OCI-LY7 (cell line): Measurements from ENCODE around the gene IL11. TPM values are rescaled to one million over a fixed set of nuclear protein-coding genes. Genes with fewer than 3 reads are reported as not detected.
"Not testable (repeated sequence)": the region's sequence is repeated elsewhere in the genome, so short reads cannot be mapped to it uniquely, and the experiment has no call there.

ENCODE experiments used
- BruUV-seq: library from RNA; stranded (reverse); fragments of 400-500 nt; replicated peaks from 2 replicates; lab custom pipeline; 2021; lab: Mats Ljungman, UMichigan
- CTCF ChIA-PET: fragments of 300-600 bp; sonication (Branson Sonifier 250); formaldehyde crosslinking; loops from one replicate; lab custom pipeline; 2022; ENCODE audit warnings: antibody characterized with exemption; ENCODE audit not compliant: unreplicated experiment; lab: Charles Lee
- POLR2A ChIA-PET: fragments of 300-600 bp; sonication (Branson Sonifier 250); formaldehyde crosslinking; loops from one replicate; lab custom pipeline; 2022; ENCODE audit warnings: antibody characterized with exemption; lab: Charles Lee
- DNase-seq: peaks from one replicate; pipeline ENCODE4 v3.0.0-alpha.2; 2015; ENCODE audit warnings: low spot score
- H2AFZ ChIP-seq: fragments of 200-600 bp; sonication (generic), shearing (Covaris generic); 2 replicates; pipeline ENCODE4 v1.6.1; 2014; ENCODE audit warnings: mild to moderate bottlenecking, antibody characterized with exemption, low read length, moderate library complexity
- H3K27ac ChIP-seq: fragments of 200-600 bp; sonication (generic); 2 replicates; pipeline ENCODE4 v1.5.1; 2014; ENCODE audit warnings: mixed run types, low read depth, mild to moderate bottlenecking, moderate library complexity, low read length, inconsistent platforms; ENCODE audit not compliant: poor library complexity, severe bottlenecking
- H3K36me3 ChIP-seq: fragments of 200-600 bp; sonication (generic); 2 replicates; pipeline ENCODE4 v1.6.1; 2014; ENCODE audit warnings: mild to moderate bottlenecking, antibody characterized with exemption, low read length, moderate library complexity, mixed read lengths; ENCODE audit not compliant: insufficient read depth
- H3K4me1 ChIP-seq: fragments of 200-600 bp; sonication (generic); 2 replicates; pipeline ENCODE4 v1.5.1; 2014; ENCODE audit warnings: mild to moderate bottlenecking, low read length; ENCODE audit not compliant: insufficient read depth, poor library complexity, severe bottlenecking
- H3K4me2 ChIP-seq: fragments of 200-600 bp; sonication (generic); 2 replicates; pipeline ENCODE4 v1.6.1; 2014; ENCODE audit warnings: mild to moderate bottlenecking, low read length
- H3K4me3 ChIP-seq: fragments of 200-600 bp; sonication (generic); 2 replicates; pipeline ENCODE4 v1.5.1; 2014; ENCODE audit warnings: mild to moderate bottlenecking, low read depth, low read length; ENCODE audit not compliant: poor library complexity, severe bottlenecking
- H3K79me2 ChIP-seq: fragments of 200-600 bp; sonication (generic); 2 replicates; pipeline ENCODE4 v1.6.1; 2016; ENCODE audit warnings: low read depth, mild to moderate bottlenecking, low read length, moderate library complexity, mixed read lengths; ENCODE audit not compliant: insufficient read depth
- H3K9me2 ChIP-seq: fragments of 200-600 bp; sonication (generic); 2 replicates; pipeline ENCODE4 v1.6.1; 2016; ENCODE audit warnings: mild to moderate bottlenecking, low read length, mixed read lengths; ENCODE audit not compliant: insufficient read depth
- H3K9me3 ChIP-seq: fragments of 200-600 bp; sonication (generic); 2 replicates; pipeline ENCODE4 v1.6.1; 2014; ENCODE audit warnings: mild to moderate bottlenecking, mixed run types, low read length, mixed read lengths
- H4K20me1 ChIP-seq: fragments of 200-600 bp; sonication (generic); 2 replicates; pipeline ENCODE4 v1.6.1; 2014; ENCODE audit warnings: mild to moderate bottlenecking, antibody characterized with exemption, low read length, moderate library complexity, mixed read lengths; ENCODE audit not compliant: insufficient read depth
- EZH2phosphoT487 ChIP-seq: fragments of 200-600 bp; sonication (generic); IDR thresholded peaks from 2 replicates; pipeline ENCODE4 v1.6.1; 2018; ENCODE audit warnings: low read depth, borderline replicate concordance, mild to moderate bottlenecking, mixed run types, antibody characterized with exemption, low read length, moderate library complexity, mixed read lengths
- intact Hi-C: fragments of 100-400 bp; cut with micrococcal nuclease; formaldehyde crosslinking; loops from one replicate; pipeline ENCODE4 v1.10.0; 2022; ENCODE audit not compliant: unreplicated experiment
- total RNA-seq, 2 experiments: library from RNA; depleted of rRNA in 1 of 2; stranded (reverse); fragments of >200 nt in 1 of 2; shearing (Covaris generic) in 1 of 2; gene quantifications; 2 replicates each; pipeline ENCODE4 v1.2.3, GENCODE V29; 2014 to 2022
- TF ChIP-seq, protein P1 (sequence below): fragments of 200-600 bp; sonication (generic); conservative IDR thresholded peaks from 2 replicates; pipeline ENCODE4 v1.5.1; 2014; ENCODE audit warnings: mild to moderate bottlenecking, antibody characterized with exemption, low read length, moderate library complexity, mixed read lengths

IL11 gene
- total RNA-seq, 2 experiments from 2014 or later = 0.32 to 0.46 TPM

DNA sequence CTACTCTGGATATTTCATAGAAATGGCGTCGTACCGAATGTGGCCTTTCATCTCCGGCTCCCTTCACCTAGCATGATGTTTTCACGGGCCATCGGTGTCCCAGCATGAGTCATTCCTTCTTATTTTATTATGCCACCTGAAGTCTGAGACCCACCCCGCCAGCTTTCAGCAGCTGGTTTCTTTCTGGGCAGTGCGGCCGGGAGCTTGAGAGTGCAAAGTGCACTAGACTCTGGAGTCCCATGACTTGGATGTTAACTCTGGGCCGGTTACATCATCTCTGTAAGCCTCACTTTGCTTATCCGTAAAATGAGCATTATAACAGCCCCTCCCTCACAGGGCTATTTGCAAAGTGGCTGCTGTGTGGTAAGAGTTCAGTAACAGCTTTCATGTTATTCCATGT lies 36.4 kb downstream of the IL11 start:
- Histone ChIP-seq H3K9me2 (no peaks in the 10 kb centered on the region), H3K4me1 (peaks cover 10% of the 10 kb centered on the region), H3K9me3 (no peaks in the 10 kb centered on the region), H3K27ac (no peak overlapping the region), H4K20me1 (no peaks in the 10 kb centered on the region), H2AFZ (no peak overlapping the region), H3K4me3 (no peak overlapping the region), H3K36me3 (no peaks in the 10 kb centered on the region), H3K79me2 (no peaks in the 10 kb centered on the region), H3K4me2 (no peak overlapping the region)
- CTCF ChIA-PET = no interaction called here
- no peak for TF ChIP-seq EZH2phosphoT487
- TF ChIP-seq, protein P1, sequence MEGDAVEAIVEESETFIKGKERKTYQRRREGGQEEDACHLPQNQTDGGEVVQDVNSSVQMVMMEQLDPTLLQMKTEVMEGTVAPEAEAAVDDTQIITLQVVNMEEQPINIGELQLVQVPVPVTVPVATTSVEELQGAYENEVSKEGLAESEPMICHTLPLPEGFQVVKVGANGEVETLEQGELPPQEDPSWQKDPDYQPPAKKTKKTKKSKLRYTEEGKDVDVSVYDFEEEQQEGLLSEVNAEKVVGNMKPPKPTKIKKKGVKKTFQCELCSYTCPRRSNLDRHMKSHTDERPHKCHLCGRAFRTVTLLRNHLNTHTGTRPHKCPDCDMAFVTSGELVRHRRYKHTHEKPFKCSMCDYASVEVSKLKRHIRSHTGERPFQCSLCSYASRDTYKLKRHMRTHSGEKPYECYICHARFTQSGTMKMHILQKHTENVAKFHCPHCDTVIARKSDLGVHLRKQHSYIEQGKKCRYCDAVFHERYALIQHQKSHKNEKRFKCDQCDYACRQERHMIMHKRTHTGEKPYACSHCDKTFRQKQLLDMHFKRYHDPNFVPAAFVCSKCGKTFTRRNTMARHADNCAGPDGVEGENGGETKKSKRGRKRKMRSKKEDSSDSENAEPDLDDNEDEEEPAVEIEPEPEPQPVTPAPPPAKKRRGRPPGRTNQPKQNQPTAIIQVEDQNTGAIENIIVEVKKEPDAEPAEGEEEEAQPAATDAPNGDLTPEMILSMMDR = no peak
- no TSS peak for BruUV-seq
- intact Hi-C loops = no loop called here
- no peak for DNase-seq
- POLR2A ChIA-PET = no interaction called here

DNA sequence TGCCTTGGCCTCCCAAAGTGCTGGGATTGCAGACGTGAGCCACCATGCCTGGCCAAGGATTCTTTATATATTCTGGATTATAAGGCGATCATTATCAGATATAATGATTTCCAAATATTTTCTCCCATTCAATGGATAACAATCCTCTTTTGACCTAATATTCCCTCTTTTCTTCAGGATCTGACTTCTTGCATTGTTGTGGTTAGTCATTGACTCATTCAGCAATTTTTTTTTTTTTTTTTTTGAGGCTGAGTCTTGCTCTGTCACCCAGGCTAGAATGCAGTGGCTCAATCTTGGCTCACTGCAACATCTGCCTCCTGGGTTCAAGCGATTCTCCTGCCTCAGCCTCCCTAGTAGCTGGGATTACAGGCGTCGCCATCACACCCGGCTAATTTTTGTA lies 40.5 kb downstream of the IL11 start:
- BruUV-seq, POLR2A ChIA-PET, H3K9me3 ChIP-seq, DNase-seq, H4K20me1 ChIP-seq, H3K4me3 ChIP-seq, H3K36me3 ChIP-seq, H3K27ac ChIP-seq, H3K4me1 ChIP-seq, H3K79me2 ChIP-seq, H3K4me2 ChIP-seq, H2AFZ ChIP-seq, intact Hi-C loops, H3K9me2 ChIP-seq, CTCF ChIA-PET: not testable (repeated sequence)

DNA sequence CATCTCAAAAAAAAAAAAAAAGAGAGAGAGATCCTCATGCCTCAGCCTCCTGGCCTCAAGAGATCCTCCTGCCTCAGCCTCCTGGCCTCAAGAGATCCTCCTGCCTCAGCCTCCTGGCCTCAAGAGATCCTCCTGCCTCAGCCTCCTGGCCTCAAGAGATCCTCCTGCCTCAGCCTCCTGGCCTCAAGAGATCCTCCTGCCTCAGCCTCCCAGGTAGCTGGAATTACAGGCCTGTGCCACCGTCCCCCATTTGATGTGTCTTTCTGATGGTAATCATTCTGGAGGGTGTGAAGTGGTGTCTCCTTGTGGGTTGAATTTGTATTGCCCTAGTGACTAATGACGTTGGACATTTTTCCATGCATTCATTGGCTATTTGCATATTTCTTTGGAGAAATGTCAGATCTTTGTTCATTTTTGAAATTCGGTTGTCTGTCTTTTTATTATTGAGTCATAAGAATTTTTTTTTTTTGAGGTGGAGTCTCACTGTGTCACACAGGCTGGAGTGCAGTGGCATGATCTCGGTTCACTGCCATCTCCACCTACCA lies 41.4 kb downstream of the IL11 start:
- CTCF ChIA-PET, H3K36me3 ChIP-seq, H3K9me3 ChIP-seq, BruUV-seq, H3K9me2 ChIP-seq, H4K20me1 ChIP-seq, H2AFZ ChIP-seq, H3K27ac ChIP-seq, H3K79me2 ChIP-seq, H3K4me3 ChIP-seq, intact Hi-C loops, H3K4me2 ChIP-seq, H3K4me1 ChIP-seq, POLR2A ChIA-PET, DNase-seq: not testable (repeated sequence)

- Histone ChIP-seq H3K4me3 (no peak within 1 kb of the TSS), H3K36me3 (no peaks in the 10 kb centered on the region), H3K9me2 (no peaks in the 10 kb centered on the region), H3K27ac (no peak within 1 kb of the TSS), H3K4me1 (peaks cover 11% of the 10 kb centered on the region), H3K4me2 (no peak within 1 kb of the TSS), H2AFZ (no peak within 1 kb of the TSS), H3K9me3 (no peaks in the 10 kb centered on the region), H3K79me2 (no peaks in the 10 kb centered on the region), H4K20me1 (no peaks in the 10 kb centered on the region)
- CTCF ChIA-PET = no interaction called here
- POLR2A ChIA-PET = no interaction called here
- no peak for TF ChIP-seq EZH2phosphoT487
- TF ChIP-seq, protein P1 = no peak
- intact Hi-C loops = no loop called here
- BruUV-seq = no TSS peak
- no peak for DNase-seq
Measured at GRCh38 chr19:55325172-55325571, 45.1 kb downstream of the IL11 start, which contains the start of gene TMEM150B. TSS of gene TMEM150B (minus strand) at chr19:55325341. CDS start at chr19:55321036, 4,305 bp downstream.
